Right atrium auricular region (tissue), 2 donors: Measurements from ENCODE around the gene GUK1. TPM values are rescaled to one million over a fixed set of nuclear protein-coding genes. Genes with fewer than 3 reads are reported as not detected.

Experiments used
- DNase-seq: peaks from one replicate; pipeline ENCODE4 v3.0.0-alpha.2; 2019; ENCODE audit warnings: low spot score
- H3K27ac ChIP-seq, 2 donors: fragments of 200-600 bp; sonication (generic); 1 replicate in 1 of 2; 2 replicates in 1 of 2; pipeline ENCODE4 v1.5.1; 2016 to 2019
- H3K27me3 ChIP-seq, 2 donors: fragments of 200-600 bp; sonication (generic); one replicate each; pipeline versions ENCODE4 v1.5.1 to v1.6.0; 2017 to 2019
- H3K36me3 ChIP-seq: fragments of 200-600 bp; sonication (generic); one replicate; pipeline ENCODE4 v1.5.1; 2016
- H3K4me1 ChIP-seq, 2 donors: fragments of 200-600 bp; sonication (generic); one replicate each; pipeline versions ENCODE4 v1.5.1 to v1.6.0; 2017 to 2019
- H3K4me3 ChIP-seq, 2 donors: fragments of 200-600 bp; sonication (generic); 1 replicate in 1 of 2; 2 replicates in 1 of 2; pipeline ENCODE4 v1.5.1; 2017 to 2019; ENCODE audit warnings: mild to moderate bottlenecking in 1 of 2, moderate library complexity in 1 of 2
- H3K9me3 ChIP-seq, 2 donors: fragments of 200-600 bp; sonication (generic); one replicate each; pipeline ENCODE4 v1.5.1; 2019
- CTCF ChIP-seq, 2 donors: fragments of 200-600 bp; sonication (generic); IDR thresholded peaks; one replicate each; pipeline ENCODE4 v1.5.1; 2019; ENCODE audit warnings: antibody characterized with exemption in 2 of 2
- total RNA-seq, 2 donors: library from RNA; depleted of rRNA; stranded (reverse); fragments of >200 nt; gene quantifications; one replicate each; pipeline ENCODE4 v1.1.0, GENCODE V29; 2016

The GUK1 gene
- total RNA-seq, 2 donors from 2014 or later = 179 to 277 TPM

DNA sequence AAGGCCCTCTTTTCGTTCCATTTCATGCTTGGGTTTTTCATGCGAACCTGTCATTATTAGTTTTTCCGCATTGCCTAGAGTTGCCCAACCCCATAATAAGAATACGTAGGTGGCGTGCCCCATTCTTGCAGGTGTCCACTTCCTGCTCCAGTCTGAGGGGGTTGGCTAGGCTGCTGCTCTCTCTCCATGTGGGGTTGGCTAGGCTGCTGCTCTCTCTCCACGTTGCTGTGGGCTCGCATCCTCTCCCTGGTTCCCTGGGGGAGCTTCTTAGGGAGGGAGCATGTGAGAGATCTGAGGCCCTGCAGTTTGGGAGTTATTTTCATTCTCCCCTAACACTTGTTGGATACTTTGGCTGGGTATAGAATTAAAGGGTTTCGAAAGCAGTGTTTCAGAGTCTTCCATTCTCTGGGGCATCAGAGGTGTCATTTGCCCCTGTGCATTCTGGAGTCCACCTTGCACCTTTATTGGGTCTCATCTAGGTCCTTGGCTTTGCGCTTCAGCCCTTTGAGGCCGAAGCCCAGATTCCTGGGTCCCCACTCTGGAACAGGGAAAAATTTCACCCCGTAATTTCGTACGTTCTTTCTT is 45.6 kb upstream of the GUK1 start:
- peaks cover 30% of the 10 kb centered on the region for H3K36me3 ChIP-seq

DNA sequence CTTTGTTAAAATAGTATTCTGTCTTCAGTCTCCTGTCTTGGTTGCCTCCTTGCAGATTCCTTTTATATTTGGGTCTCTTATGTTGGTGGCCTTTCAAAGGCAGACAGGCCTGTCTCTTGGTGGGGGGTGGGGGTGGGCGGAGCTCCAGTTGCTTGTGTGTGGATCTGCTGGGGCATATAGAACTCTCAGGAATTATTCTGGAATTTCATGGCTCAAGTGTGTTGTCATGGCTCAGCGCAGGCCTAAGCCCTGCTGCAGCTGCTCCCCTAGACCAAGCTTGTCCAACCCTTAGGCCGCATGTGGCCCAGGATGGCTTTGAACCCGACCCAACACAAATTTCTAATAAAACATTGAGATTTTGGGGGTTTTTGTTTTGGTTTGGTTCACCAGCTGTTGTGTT is 44.9 kb upstream of the GUK1 start:
- DNase-seq = no peak
- H3K27me3 ChIP-seq = no peaks in the 10 kb centered on the region
- no peak overlapping the region for H3K4me3 ChIP-seq
- H3K27ac ChIP-seq = no peak overlapping the region
- no peak for TF ChIP-seq CTCF (IDR thresholded peaks at IDR 0.05)
- H3K4me1 ChIP-seq = peaks cover 0 to 58% of the 10 kb centered on the region in 2 donors
- H3K36me3 ChIP-seq = peaks cover 36% of the 10 kb centered on the region
- peaks cover 0 to 14% of the 10 kb centered on the region in 2 donors for H3K9me3 ChIP-seq

More for the DNA sequence above, 45.6 kb upstream of the GUK1 start:
- no peak for DNase-seq
- Histone ChIP-seq H3K4me1 (peaks cover 0 to 65% of the 10 kb centered on the region in 2 donors), H3K4me3 (no peak overlapping the region), H3K27me3 (no peaks in the 10 kb centered on the region), H3K9me3 (peaks cover 0 to 14% of the 10 kb centered on the region in 2 donors), H3K27ac (no peak overlapping the region)
- no peak for TF ChIP-seq CTCF (IDR thresholded peaks at IDR 0.05)

- Histone ChIP-seq H3K27me3 (no peaks in the 10 kb centered on the region), H3K27ac (no peak overlapping the region), H3K36me3 (peaks cover 40% of the 10 kb centered on the region), H3K4me3 (no peak overlapping the region), H3K9me3 (peaks cover 0 to 14% of the 10 kb centered on the region in 2 donors), H3K4me1 (peaks cover 0 to 53% of the 10 kb centered on the region in 2 donors)
- no peak for TF ChIP-seq CTCF (IDR thresholded peaks at IDR 0.05)
- no peak for DNase-seq
Observed at GRCh38 chr1:228095938-228096337, 44.1 kb upstream of the GUK1 start.

DNA sequence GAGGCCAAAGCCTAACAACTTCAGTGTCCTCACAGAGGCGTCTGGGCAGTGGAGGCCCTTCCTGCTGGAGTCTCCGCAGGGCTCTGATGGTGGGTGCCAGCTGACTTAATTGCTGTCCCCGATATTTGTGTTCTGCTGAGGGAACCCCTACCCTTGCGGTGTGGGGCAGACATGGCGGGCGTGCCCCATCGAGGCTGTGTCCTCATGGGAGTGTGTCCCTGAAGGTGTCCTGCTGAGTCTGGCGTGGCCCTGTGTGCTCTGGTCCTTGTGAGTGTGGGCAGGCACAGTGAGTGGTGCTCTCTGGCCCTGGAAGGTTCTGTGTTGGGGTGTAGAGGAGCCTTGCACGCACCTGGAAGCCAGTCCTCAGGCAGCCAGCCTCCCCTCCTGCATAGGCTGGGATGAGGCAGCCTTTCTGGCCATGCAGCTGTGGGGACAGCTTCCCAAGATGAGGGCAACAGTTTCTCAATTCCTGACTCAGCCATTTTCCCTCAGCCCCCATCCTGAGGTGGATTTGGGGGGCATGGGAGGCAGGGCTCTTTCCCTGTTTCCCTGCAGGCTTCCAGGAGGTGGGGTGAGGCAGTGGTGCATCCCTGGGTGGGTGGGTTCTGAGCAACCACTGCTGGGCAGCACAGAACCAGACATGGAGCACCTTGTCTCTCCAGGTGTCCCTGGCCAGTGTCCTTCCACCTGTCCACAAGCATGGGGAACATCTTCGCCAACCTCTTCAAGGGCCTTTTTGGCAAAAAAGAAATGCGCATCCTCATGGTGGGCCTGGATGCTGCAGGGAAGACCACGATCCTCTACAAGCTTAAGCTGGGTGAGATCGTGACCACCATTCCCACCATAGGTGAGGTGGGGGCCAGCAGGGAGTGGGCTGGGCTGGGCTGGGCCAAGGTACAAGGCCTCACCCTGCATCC is 43.4 kb upstream of the GUK1 start:
- Histone ChIP-seq H3K9me3 (peaks cover 0 to 14% of the 10 kb centered on the region in 2 donors), H3K4me1 (peaks cover 0 to 53% of the 10 kb centered on the region in 2 donors), H3K27ac (no peak overlapping the region), H3K36me3 (peaks cover 43% of the 10 kb centered on the region), H3K27me3 (no peaks in the 10 kb centered on the region), H3K4me3 (no peak overlapping the region)
- no peak for TF ChIP-seq CTCF (IDR thresholded peaks at IDR 0.05)
- DNase-seq = no peak

GRCh38 chr1:228097333-228098081 is 42.6 kb upstream of the GUK1 start:
- no peak for DNase-seq
- Histone ChIP-seq H3K4me1 (peaks cover 0 to 53% of the 10 kb centered on the region in 2 donors), H3K9me3 (peaks cover 0 to 14% of the 10 kb centered on the region in 2 donors), H3K27ac (no peak overlapping the region), H3K36me3 (peaks cover 43% of the 10 kb centered on the region), H3K27me3 (no peaks in the 10 kb centered on the region), H3K4me3 (no peak overlapping the region)
- no peak for TF ChIP-seq CTCF (IDR thresholded peaks at IDR 0.05)
